Measurements from ENCODE around the gene TNRC18.

Gene TNRC18

GRCh38 chr7:5448378-5449037, 24.9 kb upstream of the TNRC18 start:
- no peak for DNase-seq

- no peak for DNase-seq
These were observed 22.5 kb upstream of the TNRC18 start for GRCh38 chr7:5445981-5446594.

GRCh38 chr7:5443678-5444077, 20.0 kb upstream of the TNRC18 start:
- no peak for DNase-seq

- no peak for DNase-seq
These were observed 19.2 kb upstream of the TNRC18 start for GRCh38 chr7:5442757-5443305.

GRCh38 chr7:5441840-5442503, 18.3 kb upstream of the TNRC18 start:
- DNase-seq: no peak

DNA sequence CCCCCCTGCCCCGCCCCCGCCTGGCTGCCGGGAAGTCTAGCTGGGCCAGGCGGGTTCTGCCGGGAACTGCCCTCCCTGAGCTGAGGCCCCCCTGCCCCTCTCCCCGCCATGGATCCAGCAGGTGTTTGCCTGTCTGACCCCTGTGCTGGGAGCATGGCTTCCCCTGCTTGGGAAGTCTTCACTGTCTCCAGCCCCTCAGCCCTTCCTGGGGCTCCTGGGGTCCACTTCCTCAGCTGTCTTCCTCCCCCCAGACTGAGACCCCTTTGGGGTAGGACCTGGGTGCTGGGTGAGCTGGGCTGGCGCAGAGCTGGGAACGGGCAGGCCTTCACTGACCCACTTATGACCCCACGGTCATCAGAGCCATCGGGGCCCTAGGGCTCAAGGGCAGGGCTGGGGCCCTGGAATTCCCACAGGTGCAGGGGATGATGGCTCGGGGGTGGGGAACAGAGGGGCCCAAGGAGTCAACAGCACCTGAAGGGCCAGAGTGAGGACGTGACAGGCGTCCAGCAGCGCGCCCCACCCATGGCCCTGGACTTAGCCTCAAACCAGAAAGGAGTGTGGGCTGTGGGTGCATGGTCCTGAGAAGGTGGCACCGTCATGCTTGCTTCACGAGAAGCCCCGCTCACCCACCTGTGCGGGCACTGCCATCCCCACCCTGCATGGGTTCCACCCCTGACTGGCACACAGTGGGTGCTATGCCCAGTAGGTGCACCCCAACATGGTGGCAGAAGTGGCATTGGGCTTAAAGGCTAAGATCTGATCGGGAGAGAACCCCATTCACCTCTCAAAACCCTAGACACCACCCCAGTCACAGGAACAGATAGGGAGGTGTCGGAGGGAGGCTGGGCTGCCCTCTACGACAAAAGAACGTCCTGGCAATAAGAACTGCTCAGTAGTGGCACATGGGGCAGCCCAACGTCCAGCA, 16.2 kb upstream of the TNRC18 start:
- no peak for DNase-seq

DNA sequence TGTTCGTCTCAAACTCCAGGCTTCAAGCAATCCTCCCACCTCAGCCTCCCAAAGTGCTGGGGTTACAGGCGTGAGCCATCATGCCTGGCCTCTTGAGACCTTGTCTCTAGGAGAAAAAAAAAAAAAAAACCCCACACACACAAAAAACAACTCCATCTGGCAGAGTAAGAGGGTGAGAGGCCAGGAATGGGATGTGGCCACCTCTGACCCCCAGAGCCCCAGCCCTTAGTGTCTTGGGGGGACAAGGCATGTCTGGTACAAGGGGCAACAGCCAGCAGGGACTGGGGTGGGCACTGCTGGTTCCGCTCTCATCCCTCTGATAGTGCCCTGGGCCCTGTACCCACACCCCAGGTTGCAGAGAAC, 15.6 kb upstream of the TNRC18 start:
- DNase-seq: no peak

GRCh38 chr7:5437987-5438386, 14.4 kb upstream of the TNRC18 start:
- DNase-seq: no peak

GRCh38 chr7:5437348-5437892, 13.8 kb upstream of the TNRC18 start:
- no peak for DNase-seq

DNA sequence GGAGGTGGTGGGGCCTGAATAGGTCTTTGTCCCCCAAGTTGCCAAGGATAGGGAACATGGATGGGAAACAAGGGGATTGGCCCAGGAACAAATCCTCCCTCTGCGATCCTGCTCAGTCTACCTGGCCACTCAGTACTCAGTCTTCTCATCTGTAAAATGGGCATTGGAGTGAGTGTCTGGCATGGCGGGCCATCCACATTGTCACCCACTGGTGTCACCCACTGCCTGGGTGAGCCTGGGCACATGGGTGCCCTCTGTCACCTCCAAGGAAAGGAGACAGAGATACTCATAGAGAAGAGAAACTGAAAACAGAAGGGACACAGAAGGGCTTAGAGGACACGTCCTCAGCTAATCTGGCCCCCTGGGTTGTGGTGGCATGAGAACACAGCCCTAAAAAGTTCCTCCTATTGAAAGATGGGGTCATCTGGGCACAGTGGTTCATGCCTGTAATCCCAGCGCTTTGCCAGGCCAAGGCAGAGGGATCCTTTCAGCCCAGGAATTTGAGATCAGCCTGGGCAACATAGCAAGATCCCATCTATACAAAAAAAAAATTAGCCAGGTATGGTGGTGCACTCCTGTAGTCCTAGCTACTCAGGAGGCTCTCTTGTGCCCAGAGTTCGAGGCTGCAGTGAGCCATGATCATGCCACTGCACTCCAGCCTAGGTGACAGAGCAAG, 12.5 kb upstream of the TNRC18 start:
- no peak for DNase-seq

DNA sequence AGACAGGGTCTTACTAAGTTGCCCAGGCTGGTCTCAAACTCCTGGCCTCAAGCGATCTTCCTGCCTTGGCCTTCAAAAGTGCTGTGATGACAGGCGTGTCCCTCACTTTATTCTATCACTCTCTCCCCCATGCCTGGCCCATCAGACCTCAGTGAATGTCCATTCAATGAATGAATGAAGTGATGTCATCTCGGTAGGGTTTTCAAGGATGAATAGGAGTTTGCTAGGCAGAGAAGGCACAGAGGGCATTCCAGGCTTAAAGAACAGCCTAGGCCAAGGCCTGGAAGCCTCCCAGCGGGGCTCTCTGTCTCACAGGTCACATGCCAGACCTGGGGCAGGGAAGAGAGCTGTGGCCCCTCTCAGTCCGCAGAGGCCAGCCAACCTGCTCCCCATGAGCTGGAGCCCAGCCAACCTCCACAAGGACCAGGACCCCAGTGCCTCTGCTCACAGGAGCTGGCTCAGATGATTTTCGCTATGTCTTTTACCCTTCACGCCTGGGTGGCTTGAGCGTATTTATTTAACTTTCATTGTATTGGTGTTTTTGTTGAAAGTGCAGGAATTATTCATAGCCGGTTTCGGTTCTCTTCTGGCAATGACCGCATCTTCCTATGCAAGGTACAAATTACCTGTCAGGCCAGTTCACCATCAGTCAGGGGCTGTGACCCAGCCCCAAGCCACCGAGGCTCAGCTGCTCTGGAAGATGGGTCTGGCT, 11.8 kb upstream of the TNRC18 start:
- DNase-seq: no peak

GRCh38 chr7:5433181-5433580, 9.5 kb upstream of the TNRC18 start:
- no peak for DNase-seq

GRCh38 chr7:5432691-5433090, 9.1 kb upstream of the TNRC18 start:
- no peak for DNase-seq

GRCh38 chr7:5431560-5432015, 8.0 kb upstream of the TNRC18 start:
- DNase-seq: no peak

- DNase-seq: no peak
These were observed 6.9 kb upstream of the TNRC18 start for GRCh38 chr7:5430612-5430947.

- no peak for DNase-seq
These were observed 6.4 kb upstream of the TNRC18 start for GRCh38 chr7:5429857-5430611.

- DNase-seq: no peak
These were observed 5.7 kb upstream of the TNRC18 start for GRCh38 chr7:5429253-5429856.

GRCh38 chr7:5428478-5429252, 5.0 kb upstream of the TNRC18 start:
- DNase-seq: no peak

DNA sequence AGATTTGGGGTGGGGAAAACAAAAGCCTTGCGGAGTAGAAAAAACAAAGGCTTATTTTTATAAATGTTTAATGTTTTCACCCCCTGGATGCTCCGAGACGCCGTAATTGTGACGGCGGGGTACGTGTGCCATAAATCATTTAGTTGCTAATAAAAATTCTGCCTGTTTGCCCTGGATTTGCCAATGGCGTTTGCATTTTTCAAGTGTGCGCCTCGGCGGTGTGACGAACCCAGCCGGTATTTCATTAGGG, 2.5 kb upstream of the TNRC18 start:
- no peak for DNase-seq
